ENCODE results near the gene EVL.
"Not testable (repeated sequence)": the region's sequence is repeated elsewhere in the genome, so short reads cannot be mapped to it uniquely, and the experiment has no call there.

Gene EVL

GRCh38 chr14:100039903-100040302 lies 25.3 kb upstream of the EVL start:
- no peak for DNase-seq (ENCODE audit: low read depth)

- no peak for DNase-seq (ENCODE audit: low read depth)
Observed at GRCh38 chr14:100041271-100041670, 24.0 kb upstream of the EVL start.

- no peak for DNase-seq (ENCODE audit: low read depth)
Observed at GRCh38 chr14:100042286-100042685, 22.9 kb upstream of the EVL start.

GRCh38 chr14:100045642-100046344 lies 19.4 kb upstream of the EVL start:
- no peak for DNase-seq (ENCODE audit: low read depth)

GRCh38 chr14:100047600-100047999 lies 17.6 kb upstream of the EVL start:
- DNase-seq (ENCODE audit: low read depth): no peak

- DNase-seq (ENCODE audit: low read depth): no peak
Observed at GRCh38 chr14:100048786-100049185, 16.4 kb upstream of the EVL start.

- DNase-seq (ENCODE audit: low read depth): no peak
Observed at GRCh38 chr14:100049220-100049619, 16.0 kb upstream of the EVL start.

GRCh38 chr14:100051103-100051502 lies 14.1 kb upstream of the EVL start:
- no peak for DNase-seq (ENCODE audit: low read depth)

GRCh38 chr14:100051543-100051942 lies 13.7 kb upstream of the EVL start:
- no peak for DNase-seq (ENCODE audit: low read depth)

GRCh38 chr14:100052819-100053218 lies 12.4 kb upstream of the EVL start:
- DNase-seq (ENCODE audit: low read depth): no peak

- no peak for DNase-seq (ENCODE audit: low read depth)
Observed at GRCh38 chr14:100054316-100055075, 10.7 kb upstream of the EVL start.

GRCh38 chr14:100056431-100056830 lies 8.8 kb upstream of the EVL start:
- no peak for DNase-seq (ENCODE audit: low read depth)

GRCh38 chr14:100056964-100057795 lies 8.0 kb upstream of the EVL start:
- no peak for DNase-seq (ENCODE audit: low read depth)

GRCh38 chr14:100058777-100059437 lies 6.3 kb upstream of the EVL start:
- no peak for DNase-seq (ENCODE audit: low read depth)

- DNase-seq (ENCODE audit: low read depth): no peak
Observed at GRCh38 chr14:100059438-100059781, 5.8 kb upstream of the EVL start.

GRCh38 chr14:100060760-100061159 lies 4.5 kb upstream of the EVL start:
- DNase-seq (ENCODE audit: low read depth): no peak

GRCh38 chr14:100062590-100062989 lies 2.6 kb upstream of the EVL start:
- no peak for DNase-seq (ENCODE audit: low read depth)

GRCh38 chr14:100063314-100063941 lies 1.8 kb upstream of the EVL start:
- DNase-seq (ENCODE audit: low read depth): no peak

- not testable (repeated sequence) for DNase-seq (ENCODE audit: low read depth)
Observed at GRCh38 chr14:100064335-100065092, 708 bp upstream of the EVL start.

- DNase-seq (ENCODE audit: low read depth): peak; percentile 74
Observed at GRCh38 chr14:100065942-100066574, 836 bp downstream of the EVL start.

GRCh38 chr14:100066962-100067361 lies 1.7 kb downstream of the EVL start:
- DNase-seq (ENCODE audit: low read depth): no peak
